Thyroid gland (tissue), 4 donors: ENCODE measurements around the gene DLL1.

Experiments used
- POLR2A ChIP-seq, 2 donors: fragments of 450-650 bp; IDR thresholded peaks; one replicate each; pipeline ENCODE4 v1.6.1; 2017; ENCODE audit warnings: antibody characterized with exemption in 2 of 2, mild to moderate bottlenecking in 2 of 2, moderate library complexity in 1 of 2
- TF ChIP-seq, protein P1 (sequence below), 6 experiments: fragments of 200-600 bp in 3 of 6; fragments of 450-650 bp in 3 of 6; sonication (generic) in 3 of 6; IDR thresholded peaks; one replicate each; pipeline ENCODE4 v1.5.1; 2016 to 2019; ENCODE audit warnings: antibody characterized with exemption in 6 of 6, mild to moderate bottlenecking in 2 of 6, inconsistent platforms in 1 of 6, moderate library complexity in 1 of 6

DNA sequence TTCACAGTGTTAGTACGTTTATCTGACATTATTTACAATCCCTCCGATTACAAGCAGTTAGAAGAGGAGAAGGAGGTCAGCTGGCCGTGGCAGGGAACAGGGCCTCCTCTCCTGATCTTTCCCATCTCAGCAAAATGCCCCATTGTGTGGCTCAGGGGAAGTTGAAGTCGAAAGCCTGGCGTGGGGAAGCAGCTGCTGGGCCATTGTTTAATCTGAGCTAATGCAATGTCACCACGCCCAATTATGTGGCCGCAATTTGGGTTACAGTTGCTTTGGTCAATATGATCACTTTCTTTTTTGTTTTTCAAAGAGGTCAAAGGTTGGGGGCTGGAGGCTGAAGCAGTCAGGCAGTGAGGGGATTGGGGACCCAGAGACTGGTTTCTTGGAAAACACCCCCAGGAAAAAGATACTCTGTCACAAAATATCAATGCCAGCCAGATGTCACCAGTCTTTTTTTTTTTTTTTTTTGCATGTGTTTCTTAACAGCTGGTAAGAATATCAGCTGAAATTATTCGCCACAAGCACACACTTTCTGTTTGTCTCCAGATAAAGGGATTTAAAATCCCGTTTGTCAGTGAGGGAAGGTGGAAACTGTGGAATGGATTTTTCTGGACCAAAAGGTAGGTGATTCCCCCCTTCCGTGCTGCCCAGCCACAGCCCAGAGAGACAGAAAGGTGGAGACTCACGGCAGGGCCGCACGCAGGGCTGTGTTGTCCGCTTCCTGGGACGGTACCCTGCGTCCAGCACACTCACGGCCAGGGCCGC, 24.6 kb downstream of the DLL1 start:
- no peak for TF ChIP-seq POLR2A (IDR thresholded peaks at IDR 0.05)
- TF ChIP-seq, protein P1, sequence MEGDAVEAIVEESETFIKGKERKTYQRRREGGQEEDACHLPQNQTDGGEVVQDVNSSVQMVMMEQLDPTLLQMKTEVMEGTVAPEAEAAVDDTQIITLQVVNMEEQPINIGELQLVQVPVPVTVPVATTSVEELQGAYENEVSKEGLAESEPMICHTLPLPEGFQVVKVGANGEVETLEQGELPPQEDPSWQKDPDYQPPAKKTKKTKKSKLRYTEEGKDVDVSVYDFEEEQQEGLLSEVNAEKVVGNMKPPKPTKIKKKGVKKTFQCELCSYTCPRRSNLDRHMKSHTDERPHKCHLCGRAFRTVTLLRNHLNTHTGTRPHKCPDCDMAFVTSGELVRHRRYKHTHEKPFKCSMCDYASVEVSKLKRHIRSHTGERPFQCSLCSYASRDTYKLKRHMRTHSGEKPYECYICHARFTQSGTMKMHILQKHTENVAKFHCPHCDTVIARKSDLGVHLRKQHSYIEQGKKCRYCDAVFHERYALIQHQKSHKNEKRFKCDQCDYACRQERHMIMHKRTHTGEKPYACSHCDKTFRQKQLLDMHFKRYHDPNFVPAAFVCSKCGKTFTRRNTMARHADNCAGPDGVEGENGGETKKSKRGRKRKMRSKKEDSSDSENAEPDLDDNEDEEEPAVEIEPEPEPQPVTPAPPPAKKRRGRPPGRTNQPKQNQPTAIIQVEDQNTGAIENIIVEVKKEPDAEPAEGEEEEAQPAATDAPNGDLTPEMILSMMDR (IDR thresholded peaks at IDR 0.05) = no peak
